WI38 (cell line): ENCODE results near the gene ZBTB7C.

Experiments
- H3K4me3 ChIP-seq: 2 replicates; pipeline ENCODE4 v1.5.1; 2011; ENCODE audit warnings: low read depth, mild to moderate bottlenecking, control low read depth, low read length
- CTCF ChIP-seq: IDR thresholded peaks from 2 replicates; pipeline ENCODE4 v1.5.1; 2012; ENCODE audit warnings: low read depth, mild to moderate bottlenecking, control low read depth, low read length

The ZBTB7C gene

GRCh38 chr18:48323151-48323550 lies 86.0 kb downstream of the ZBTB7C start:
- TF ChIP-seq CTCF, result no peak
- no peak overlapping the region for H3K4me3 ChIP-seq

- no peak for TF ChIP-seq CTCF
Observed at GRCh38 chr18:48321536-48321935, 87.6 kb downstream of the ZBTB7C start.

GRCh38 chr18:48321121-48321520 lies 88.1 kb downstream of the ZBTB7C start:
- no peak overlapping the region for H3K4me3 ChIP-seq
- TF ChIP-seq CTCF, result no peak

More at GRCh38 chr18:48321536-48321935, 87.6 kb downstream of the ZBTB7C start:
- H3K4me3 ChIP-seq, result no peak overlapping the region

GRCh38 chr18:48320639-48320945 lies 88.6 kb downstream of the ZBTB7C start:
- no peak for TF ChIP-seq CTCF
- H3K4me3 ChIP-seq, result no peak overlapping the region

DNA sequence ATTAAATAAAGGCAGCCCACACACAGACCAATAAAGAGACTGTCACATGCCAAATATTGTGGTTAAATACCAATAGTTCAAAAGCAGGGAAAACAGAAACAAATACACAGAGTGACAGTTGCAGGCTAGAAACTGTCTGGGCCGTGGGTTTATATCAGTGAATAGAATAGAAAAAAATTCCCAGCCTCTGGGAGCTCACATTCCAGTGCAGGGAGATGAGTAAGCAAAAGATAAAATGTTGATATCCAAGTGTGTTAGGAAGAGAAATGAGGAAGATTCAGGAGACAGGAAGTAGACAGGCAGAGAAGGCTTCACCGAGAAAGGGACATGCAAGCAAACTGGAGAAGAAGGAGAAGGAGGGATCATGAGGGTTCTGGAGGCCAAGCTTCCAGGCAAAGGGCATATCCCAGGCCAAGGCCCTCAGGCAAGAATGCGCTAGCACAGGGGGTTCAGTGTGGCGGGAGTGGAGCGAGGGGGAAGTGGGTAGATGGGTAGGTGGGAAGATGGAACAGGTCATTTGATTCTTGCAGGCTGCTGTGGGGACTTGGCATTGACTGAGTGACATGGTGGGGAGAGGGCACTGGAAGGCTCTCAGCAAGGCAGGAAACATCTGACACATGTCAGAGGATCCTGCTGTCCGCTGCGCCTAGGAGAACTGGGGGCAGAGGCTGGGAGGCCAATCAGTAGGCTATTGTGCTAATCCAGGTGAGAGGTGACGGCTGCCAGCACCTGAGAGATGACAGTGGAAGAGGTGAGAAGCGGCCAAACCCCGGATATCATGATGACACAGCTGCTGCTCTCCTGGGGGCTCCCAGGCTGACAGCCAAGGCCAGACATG lies 89.2 kb downstream of the ZBTB7C start:
- no peak overlapping the region for H3K4me3 ChIP-seq
- TF ChIP-seq CTCF, result no peak

GRCh38 chr18:48318436-48318835 lies 90.7 kb downstream of the ZBTB7C start:
- H3K4me3 ChIP-seq, result no peak overlapping the region
- TF ChIP-seq CTCF, result no peak

- TF ChIP-seq CTCF, result no peak
- H3K4me3 ChIP-seq, result no peak overlapping the region
Observed at GRCh38 chr18:48317781-48318381, 91.3 kb downstream of the ZBTB7C start.
